HG03045 (cell line): ENCODE results near the gene LYRM4.

ENCODE experiments used
- ATAC-seq: cut with Tn5 transposase; IDR thresholded peaks from one replicate; pipeline ENCODE4 v1.9.1; 2021; ENCODE audit warnings: mild to moderate bottlenecking, moderate library complexity; ENCODE audit not compliant: unreplicated experiment

Gene LYRM4

DNA sequence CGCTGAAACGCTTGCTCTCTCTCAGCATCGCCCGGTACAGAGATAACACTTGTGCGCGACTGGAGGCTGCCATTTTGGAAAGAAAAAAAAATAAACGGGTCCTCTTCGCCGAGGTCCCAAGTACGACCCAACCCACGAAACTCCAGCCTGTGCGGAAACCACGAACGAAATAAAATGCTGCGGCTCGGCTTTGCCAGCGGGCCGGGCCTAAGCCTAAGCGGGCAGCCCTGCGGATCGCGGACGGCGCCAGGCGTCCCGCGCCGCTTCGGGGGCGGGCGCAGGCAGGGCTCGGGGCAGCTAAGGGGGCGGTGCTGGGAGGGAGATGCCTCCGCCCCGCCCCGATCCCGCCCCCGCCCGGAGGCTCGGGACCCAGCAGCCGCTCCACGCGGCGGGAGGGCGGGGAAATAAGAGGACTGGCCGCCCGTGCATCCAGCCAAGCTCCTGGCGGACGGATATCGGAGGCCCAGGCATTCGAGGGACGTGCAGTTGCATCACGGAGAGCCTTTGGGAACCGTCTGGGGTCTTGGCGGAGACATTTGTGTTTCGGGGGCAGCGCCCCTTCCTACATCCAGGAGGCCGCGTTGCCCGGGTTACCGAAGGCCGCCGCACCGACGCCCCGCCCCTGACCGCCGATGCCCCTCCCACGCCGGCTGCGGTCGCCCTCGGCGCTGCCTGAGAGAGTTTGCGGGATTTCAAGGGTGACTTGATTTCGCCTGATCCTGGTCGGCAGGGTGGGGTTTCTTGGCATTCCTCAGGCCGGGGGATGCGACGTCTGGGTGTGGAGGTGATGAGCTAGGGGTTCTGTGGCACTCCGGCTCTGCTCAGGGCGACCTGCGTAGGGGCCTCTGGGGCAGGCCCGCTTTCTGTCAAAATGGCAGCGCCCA is at the start of gene LYRM4, which contains the start of gene FARS2:
TSS of gene LYRM4 (minus strand) at position 290 of the 884 bp plus-strand sequence. CDS start at position 73, 217 bp downstream.
TSS of gene FARS2 (plus strand) at position 853 of the 884 bp plus-strand sequence.
- peak; percentile 83 for ATAC-seq

DNA sequence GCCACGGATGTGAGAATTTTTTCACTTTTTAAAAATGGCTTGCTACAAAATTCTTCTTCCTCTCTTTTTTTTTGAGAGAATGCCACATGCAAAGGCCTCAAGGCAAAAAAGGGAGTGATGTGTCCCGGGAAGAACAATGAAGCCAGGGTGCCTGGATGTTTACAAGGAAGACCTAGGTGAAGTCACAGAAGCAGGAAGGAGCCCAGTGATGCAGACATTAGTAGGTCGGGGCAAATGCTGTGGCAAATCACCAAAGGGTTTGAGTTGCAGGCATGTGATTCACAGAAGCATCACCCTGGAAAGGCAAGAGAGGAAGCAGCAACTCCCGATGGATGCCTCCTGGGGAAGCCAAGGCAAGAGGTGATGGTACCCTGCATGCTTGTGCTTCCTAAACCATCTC is 47.3 kb upstream of the LYRM4 start:
- no peak for ATAC-seq

DNA sequence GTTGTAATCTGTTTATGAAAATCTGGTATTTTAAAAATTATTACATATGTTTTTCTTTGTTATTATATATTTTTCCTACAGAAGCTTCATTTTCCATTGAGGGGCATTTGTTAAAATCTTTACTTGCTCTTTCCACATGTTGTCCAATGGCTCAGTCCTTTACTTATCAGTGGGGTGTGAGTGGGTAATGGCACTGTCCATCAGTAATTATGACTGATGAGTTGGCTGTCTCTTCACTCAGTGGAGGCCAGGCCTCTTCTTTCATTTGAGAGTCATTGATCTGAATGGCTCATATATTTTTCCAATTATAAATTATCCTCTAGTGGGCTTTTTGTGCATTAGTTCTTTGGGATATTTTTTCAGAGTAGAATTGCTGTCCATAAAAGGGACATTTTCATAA is 46.3 kb upstream of the LYRM4 start:
- no peak for ATAC-seq

DNA sequence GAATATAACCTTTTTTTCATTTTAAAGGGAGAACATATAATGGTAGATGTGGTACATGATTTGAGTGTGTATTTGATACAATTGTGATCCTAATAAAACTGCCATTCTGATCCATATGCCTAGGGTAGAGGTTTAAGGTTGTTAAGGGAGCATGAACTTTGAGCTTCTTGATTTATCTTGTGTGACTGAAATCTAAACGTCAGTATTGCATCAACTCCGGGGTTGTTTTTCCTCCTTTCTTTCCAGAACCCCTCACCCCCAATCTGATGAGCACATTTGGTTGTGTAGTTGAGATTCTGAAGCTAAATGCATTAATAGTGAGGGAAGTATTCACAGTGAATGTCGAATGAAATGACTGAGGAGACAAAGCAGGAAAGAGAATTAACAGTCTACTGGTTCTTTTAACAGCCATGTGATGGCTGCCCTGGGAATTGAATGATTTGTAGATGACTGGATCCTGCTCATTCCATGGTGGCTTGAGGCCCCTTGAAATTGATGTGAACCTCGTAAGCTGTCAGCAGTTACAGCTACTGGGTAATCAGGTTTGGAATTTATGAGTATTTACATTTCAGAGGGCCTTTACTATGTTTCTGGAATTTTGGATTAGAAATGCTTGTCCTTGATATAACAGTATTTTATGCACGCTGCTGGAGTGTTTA is 45.3 kb upstream of the LYRM4 start:
- ATAC-seq = no peak

DNA sequence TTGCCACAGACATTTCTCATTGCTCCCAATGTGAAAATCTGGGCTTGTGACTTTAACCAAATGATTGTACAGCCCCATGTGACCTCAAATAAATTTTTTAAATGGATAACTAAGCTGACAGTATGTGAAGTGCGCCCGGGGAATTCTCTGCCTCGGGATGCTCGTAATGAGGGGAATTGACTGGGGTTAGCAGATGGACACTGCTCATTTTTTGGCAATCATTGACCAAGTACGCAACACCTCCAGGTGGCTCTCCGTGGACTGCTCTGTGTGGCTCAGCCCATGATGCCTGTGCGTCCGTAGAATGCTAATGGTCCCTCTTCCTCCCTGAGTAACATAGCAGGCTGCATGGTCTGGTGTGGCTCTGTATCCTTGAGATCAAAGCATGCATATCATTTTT is 42.9 kb upstream of the LYRM4 start:
- ATAC-seq = no peak

DNA sequence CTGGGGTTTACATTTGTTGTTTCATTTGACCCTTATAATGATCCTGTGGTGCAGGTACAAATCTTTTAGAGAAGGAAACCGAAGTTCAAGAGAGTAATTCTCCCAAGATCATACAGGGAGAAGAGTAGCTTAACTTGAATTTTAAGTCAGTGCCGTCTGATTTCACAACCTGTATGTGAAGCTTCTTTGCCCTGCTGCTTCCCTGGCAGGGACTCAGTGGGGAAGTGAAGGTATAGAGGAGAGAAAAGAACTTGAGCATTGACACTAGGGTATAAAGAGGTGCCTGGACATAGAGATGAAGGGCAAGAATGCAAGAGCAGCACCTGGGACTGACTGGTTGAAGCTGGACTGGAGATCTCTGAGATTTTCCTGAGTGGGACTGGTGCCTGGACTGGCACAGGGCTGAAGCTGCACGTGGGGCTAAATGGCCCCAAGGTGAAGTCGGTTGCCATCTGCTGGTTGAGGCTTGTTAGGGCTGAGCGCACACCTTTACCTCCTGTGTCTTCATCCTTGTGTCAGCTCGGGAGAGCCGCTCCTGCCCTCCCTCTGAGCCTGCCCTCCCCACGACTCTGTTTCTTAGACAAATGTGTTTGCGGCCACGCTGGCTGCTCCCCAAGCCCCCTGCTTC is 42.4 kb upstream of the LYRM4 start:
- peak; percentile 86 for ATAC-seq

DNA sequence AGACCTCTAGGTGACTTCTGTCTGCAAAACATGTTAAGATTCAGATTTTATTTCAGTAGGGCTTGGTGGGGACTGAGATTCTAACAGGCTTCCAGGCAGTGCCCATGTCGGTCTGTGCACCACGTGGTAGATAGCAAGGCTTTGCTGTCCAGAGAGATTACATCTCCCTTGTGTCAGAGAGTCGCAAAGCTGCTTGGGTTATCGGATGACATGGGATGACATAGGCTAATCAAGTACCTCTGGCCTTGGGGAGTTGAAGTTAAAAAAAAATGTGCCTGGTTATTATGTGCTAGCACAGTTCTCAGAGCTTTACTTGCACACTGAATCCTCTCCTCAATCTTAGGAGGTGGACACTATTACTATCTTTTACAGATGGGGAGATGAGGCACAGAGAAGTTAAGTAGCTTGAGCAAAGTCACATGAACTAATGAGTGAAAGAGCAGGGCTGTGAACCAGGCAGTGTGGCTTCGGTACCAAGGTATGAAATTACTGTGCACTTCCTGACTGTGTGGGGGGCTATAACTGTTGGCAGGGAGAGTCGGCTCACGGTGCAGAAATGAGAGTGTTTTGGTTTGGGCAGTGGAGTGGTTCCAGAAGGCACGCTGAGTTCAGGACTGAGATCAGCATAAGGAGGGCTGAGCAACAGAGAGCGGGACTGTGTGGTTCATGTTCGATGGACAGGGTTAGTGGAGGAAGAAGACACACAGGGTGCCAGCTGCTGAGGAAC is 41.6 kb upstream of the LYRM4 start:
- peak; percentile 76 for ATAC-seq

DNA sequence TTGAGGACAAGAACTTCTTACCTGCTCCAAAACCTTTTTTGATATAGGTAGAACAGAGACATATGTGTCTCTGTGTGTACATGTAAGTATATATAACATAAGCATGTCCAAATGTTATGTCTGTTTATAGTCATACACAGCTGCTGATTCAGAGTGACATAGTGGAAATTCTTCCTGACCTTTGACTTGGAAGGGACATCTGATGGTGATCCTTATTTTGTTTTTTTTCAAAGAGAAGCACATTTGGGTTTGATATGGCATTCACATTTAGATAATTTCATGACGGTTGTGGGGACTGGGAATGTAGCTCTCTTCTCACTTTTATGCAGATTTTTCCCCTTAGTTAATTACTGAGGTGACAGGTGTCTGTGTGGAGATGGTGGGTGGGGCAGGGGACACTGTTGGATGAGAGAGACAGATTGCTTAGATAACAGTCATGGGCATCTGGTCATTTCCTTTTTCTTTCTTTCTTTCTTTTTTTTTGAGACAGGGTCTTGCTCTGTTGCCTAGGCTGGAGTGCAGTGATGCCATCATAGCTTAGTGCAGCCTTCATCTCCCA is 39.5 kb upstream of the LYRM4 start:
- no peak for ATAC-seq

DNA sequence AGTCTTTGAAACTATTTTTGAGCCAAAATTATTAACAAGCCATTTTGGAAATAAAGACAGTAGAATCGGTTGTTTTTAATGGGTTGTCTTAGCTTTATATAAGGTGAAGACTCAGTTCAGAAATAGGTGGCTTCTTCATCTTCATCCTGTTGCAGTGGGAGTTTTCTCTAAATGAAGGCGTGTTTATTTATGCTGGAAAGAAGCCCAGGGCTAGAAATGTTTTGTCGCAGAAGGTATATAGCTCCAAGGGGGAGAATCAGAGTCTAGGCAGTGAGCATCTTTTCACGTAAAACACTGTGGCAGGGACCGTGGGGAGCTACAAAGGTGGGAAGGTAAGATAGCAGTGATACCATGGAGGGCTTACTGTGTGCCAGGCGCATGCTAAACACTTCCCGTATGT is 34.9 kb upstream of the LYRM4 start:
- ATAC-seq = no peak

DNA sequence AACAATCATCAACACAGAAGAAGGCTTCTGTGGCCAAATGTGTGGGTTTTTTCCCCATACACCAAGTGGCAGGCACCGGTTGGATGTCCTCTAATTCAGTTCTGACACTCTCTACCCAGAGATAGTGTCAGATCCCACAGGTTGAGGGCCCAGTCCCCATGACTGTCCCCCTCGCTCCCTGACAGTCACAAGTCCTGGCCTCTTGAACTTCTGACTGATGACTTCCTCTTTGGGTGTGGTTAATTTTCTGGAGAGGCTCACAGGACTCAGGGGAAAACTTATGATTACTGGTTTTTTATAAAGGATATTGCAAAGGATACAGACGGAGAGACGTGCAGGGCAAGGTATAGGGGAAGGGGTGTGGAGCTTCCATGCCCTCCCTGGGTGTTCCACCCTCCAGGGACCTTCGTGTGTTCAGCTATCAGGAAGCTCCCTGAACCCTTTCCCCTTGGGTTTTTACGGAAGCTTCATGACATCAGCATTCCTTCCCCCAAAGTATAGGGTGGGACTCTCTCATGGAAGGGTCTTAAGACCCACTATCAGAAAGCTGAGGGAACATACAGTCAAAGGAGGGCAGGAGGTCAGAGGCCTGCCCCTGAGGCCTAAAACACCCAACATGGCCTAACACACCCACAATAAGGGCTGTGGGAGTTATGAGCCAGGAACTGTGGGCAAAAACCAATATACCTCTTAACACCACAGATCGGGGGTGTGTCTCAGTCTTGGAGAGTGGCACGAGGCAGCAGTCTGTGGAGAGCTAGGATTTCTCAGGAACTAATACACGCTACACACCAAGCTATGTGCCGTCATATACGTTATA is 33.9 kb upstream of the LYRM4 start:
- ATAC-seq = no peak

DNA sequence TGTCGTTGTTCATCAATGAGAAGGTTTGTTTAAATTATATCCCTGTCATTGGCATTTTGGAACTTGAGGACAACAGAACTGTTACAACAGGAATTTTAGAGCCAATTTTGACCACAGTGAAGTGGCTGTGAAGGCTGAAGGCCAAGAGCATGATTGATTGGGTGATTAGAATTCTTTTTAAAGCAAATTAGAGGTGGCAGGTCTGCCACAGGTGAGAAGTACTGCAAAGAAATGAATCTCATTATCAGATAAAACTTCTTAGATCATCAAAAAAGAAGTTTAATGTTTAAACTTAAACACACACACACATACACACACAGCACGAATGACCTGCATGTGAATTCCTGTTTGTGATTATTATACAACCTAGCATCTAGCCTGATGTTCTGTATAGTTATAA is 32.9 kb upstream of the LYRM4 start:
- no peak for ATAC-seq

DNA sequence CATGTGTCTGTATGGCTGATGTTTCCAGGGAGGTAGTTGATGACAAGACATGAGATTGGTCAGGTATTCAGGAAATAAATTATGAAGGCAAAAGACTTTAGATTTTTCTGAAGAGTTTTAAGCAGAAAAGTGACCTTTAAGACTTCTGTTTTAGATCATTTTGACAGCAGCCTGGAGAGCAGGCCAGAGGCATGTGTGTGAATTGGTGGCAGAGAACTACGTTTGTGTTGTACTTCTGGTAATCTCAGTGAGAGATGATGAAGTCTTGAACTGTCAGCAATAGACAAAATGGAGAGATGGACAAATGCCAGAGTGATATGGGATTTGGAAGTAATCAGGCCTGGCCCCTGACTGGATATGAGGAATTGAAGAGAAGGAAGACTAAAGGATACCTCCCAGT is 31.4 kb upstream of the LYRM4 start:
- no peak for ATAC-seq

DNA sequence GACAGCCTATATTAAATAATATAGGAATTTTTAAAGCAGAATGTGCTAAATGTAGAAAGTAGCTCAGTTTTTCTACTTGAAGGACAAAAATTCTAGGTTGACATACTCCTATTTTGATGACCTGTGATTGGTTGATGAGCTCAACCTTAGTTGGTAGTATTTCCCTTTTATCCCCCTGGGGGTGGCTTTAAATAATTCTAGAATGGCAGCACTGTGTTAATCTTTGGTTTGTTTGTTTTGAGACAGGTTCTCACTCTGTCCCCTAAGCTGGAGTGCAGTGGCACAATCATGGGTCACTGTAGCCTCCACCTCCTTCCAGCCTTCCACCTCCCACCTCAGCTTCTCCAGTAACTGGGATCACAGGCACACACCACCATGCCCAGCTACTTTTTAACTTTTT is 29.8 kb upstream of the LYRM4 start:
- no peak for ATAC-seq

DNA sequence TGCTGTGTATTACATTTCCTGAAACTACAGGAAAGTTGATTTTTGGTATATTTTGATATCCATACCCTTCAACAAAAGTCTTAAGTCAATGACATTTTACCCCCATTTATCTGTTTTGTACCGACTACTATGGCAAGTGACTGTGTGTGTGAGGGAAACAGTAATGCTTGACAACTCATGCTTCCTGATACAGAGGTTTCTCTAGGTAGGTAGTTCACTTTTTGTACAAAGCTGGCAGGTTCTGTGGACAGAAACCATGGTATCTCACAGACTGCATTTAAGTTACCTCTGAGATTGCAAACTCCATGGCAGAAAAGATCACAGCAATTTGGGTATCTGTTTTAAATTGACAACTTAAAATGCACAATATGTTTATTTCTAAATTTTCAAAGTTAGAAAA is 29.3 kb upstream of the LYRM4 start:
- ATAC-seq = no peak

DNA sequence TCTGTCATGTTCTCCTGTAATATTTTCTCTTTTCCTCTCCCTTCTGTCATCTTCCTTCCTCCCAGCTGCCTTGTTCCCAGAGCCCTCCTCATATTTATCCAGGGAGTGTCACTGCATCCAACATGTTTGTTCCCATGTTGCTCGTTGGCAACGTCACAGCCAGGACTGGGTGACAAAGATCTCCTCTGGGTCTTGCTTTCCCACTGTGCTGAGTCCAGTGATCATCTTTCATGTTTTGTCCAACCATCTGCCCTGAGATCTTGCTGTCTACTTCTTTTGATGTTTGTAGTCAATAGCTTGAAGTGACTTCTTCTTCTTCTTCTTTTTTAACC is 27.2 kb upstream of the LYRM4 start:
- ATAC-seq = no peak

DNA sequence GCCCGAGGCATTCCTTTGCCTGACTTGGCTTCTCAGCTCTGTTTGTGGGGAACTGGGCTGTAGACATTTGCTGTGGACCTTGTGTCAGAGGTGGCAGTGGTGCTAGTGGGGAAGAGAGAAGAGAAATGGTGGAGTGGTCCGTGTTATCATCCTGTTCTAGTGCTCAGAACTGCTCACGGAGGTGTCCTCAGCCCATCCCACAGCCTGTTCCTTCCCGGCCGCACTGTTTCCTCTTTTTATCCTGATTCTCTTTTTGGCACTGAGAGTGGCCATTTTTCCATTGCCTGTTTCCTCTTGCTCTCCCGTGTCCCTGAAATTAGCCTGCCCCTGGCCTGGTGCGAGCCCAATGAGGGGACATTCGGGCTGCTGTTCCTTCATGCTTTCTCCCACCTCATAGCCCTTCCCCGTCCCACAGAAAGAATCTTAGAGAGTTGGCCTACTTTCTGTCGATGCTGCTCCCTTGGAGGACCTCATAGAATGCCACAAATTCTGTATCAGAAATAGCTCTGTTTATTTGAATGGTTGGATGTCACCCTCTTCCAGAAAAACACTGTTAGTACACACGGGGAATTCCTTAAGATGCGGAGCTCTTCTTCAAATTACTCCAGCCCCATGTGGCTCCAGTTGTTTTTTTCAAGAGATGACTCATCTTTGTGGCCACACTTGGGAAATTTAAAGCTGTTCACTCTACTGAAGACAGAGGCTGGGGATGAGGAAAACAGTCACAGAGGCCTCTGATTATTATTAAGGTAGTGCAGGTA is 26.6 kb upstream of the LYRM4 start:
- ATAC-seq = no peak

DNA sequence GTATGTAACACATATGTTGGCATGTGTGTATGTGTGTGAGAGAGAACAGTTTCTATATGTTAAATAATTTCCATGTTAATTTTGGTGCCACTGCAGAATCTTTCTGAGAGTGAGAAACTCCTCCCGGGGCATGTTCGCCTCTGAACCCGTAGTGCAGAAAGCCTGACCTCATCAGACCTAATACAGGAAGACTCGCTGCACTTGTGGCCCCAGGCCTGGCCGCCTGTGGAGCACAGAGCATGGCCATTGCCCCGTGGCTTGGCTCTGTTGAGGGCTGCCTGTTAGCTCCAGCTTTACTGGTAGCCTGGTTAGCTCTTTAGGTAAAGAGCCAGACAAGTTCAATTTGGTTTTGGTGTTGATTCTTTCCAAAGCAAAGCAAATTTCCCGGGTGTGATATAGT is 26.0 kb upstream of the LYRM4 start:
- ATAC-seq = no peak

DNA sequence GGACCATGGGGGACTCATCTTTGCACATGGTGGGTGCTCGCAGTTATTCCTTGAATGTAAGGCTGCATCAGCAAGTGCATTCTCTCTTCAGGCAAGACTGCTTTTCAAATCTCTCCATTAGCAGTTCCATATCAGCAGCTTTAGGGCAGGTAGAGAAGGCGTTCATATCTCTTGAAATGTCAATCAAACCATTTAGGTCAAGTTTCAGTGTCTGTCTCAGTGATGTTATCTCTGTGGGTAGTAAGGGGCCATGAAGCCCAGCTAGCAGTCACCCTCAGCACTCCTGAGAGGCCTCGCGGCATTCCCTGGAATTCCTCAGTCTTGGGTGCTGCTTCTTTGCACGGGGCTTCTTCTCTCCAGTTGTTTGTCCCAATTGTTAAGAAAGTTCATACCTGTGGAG is 24.8 kb upstream of the LYRM4 start:
- no peak for ATAC-seq

DNA sequence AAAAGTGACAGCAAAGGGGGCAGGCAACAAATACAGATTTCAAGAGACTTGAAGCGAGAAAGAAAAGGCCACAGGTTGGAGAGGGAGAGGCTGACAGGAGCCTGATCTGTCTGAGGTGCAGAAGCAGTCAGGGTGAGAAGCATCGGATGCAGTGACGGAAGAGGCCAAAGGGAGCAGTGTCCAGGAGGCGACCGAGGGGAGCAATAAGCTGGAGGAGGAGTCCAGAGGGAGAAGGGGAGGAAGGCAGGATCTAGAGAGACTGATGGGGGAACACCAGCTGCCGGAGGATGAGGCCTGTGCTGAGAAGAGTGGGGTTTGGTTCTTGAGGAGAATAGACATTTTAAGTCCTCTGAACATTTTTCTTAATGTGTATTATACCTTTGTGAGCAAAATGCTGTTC is 24.3 kb upstream of the LYRM4 start:
- ATAC-seq = no peak
